OCI-LY7 (cell line): ENCODE measurements around the gene PCBP3.

Source experiments
- CTCF ChIP-seq: fragments of 200-600 bp; sonication (generic); conservative IDR thresholded peaks from 2 replicates; pipeline ENCODE4 v1.5.1; 2014; ENCODE audit warnings: mild to moderate bottlenecking, antibody characterized with exemption, low read length, moderate library complexity, mixed read lengths
- EZH2phosphoT487 ChIP-seq: fragments of 200-600 bp; sonication (generic); IDR thresholded peaks from 2 replicates; pipeline ENCODE4 v1.6.1; 2018; ENCODE audit warnings: low read depth, borderline replicate concordance, mild to moderate bottlenecking, mixed run types, antibody characterized with exemption, low read length, moderate library complexity, mixed read lengths

DNA sequence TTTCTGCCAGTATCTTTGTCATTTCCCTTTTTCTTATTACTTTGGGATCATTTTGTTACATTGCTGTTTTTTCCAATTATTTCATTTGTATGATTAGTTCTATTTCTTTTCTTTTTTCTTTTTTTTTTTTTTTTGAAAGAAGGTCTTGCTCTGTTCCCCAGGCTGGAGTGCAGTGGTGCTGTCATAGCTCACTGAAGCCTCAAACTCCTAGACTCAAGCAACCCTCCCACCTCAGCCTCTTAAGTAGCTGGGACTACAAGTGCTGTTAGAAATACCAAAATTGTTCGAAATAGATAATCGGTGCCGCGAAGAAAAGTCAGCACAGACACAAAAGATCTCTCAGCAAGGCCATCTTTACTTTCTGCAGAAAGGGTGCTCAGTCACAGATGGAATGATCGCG is 311.4 kb downstream of the PCBP3 start:
- TF ChIP-seq CTCF, result no peak
- no peak for TF ChIP-seq EZH2phosphoT487
